Astrocyte (in vitro differentiated cells and primary cell): ENCODE results near the gene CACNA2D1.

Experiments used
- CTCF ChIP-seq: IDR thresholded peaks from 2 replicates; pipeline ENCODE4 v1.5.1; 2011; ENCODE audit warnings: low read depth, mild to moderate bottlenecking, inconsistent platforms, low read length, moderate library complexity; ENCODE audit not compliant: insufficient read depth
- EZH2 ChIP-seq: IDR thresholded peaks from 2 replicates; pipeline ENCODE4 v1.6.1; 2012; ENCODE audit warnings: mild to moderate bottlenecking, low read length, inconsistent platforms; ENCODE audit not compliant: insufficient read depth

- TF ChIP-seq CTCF (no peak), EZH2 (no peak)
Measured at GRCh38 chr7:82202965-82203364, 240.6 kb downstream of the CACNA2D1 start.
